ENCODE results near the gene SYNJ1. TPM values are rescaled to one million over a fixed set of nuclear protein-coding genes. Genes with fewer than 3 reads are reported as not detected.

SYNJ1 gene
- total and polyA plus RNA-seq, 9 donors, result 3.6 to 7.0 (median 5.4) TPM

GRCh38 chr21:32585042-32585710 lies 142.6 kb downstream of the SYNJ1 start, which contains the start of gene TCP10L:
TSS of gene TCP10L (minus strand) at chr21:32585523. CDS start at chr21:32584304, 1,219 bp downstream.
- Histone ChIP-seq H3K27ac (ENCODE audit: low read length) (no peak within 1 kb of the TSS), H3K27me3 (ENCODE audit: control insufficient read depth, insufficient read depth, low read length) (no peaks in the 10 kb centered on the region), H3K4me1 (ENCODE audit: control insufficient read depth, insufficient read depth, low read length) (no peaks in the 10 kb centered on the region), H3K4me3 (ENCODE audit: low read length) (no peak within 1 kb of the TSS), H3K36me3 (ENCODE audit: control insufficient read depth, insufficient read depth, low read length) (no peaks in the 10 kb centered on the region), H3K9me3 (replicated peaks; ENCODE audit: control insufficient read depth, low read depth, low read length) (no peaks in the 10 kb centered on the region)
- 77% methylated on average over 15 of the region's 17 CpGs for WGBS (ENCODE audit: insufficient coverage)
- no peak for DNase-seq

DNA sequence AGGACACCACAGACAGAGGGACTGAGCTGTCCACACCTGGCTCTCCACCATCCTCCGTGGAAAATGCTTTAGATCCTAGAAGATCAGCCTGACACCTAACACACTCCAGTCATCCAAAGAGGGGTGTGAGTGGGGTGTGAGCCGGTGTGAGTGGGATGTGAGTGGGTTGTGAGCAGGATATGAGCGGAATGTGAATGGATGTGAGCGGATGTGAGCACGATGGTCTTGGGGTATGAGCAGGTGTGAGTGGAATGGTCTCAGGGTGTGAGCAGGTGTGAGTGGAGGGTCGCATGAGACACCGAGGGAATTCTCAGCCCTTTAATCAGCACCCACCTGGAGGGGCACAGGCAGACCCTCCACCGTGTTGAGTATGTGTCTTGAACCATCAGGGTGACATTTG lies 143.3 kb downstream of the SYNJ1 start:
- DNase-seq, result no peak
- H3K4me3 ChIP-seq (ENCODE audit: low read length), result no peak overlapping the region
- H3K4me1 ChIP-seq (ENCODE audit: control insufficient read depth, insufficient read depth, low read length), result no peaks in the 10 kb centered on the region
- no peaks in the 10 kb centered on the region for H3K27me3 ChIP-seq (ENCODE audit: control insufficient read depth, insufficient read depth, low read length)
- H3K36me3 ChIP-seq (ENCODE audit: control insufficient read depth, insufficient read depth, low read length), result no peaks in the 10 kb centered on the region
- no peaks in the 10 kb centered on the region for H3K9me3 ChIP-seq (replicated peaks; ENCODE audit: control insufficient read depth, low read depth, low read length)
- H3K27ac ChIP-seq (ENCODE audit: low read length), result no peak overlapping the region
- WGBS (ENCODE audit: insufficient coverage), result 92% methylated on average over 4 of the region's 8 CpGs

GRCh38 chr21:32581732-32582131 lies 146.1 kb downstream of the SYNJ1 start:
- DNase-seq, result no peak
- Histone ChIP-seq H3K4me3 (ENCODE audit: low read length) (no peak overlapping the region), H3K27me3 (ENCODE audit: control insufficient read depth, insufficient read depth, low read length) (no peaks in the 10 kb centered on the region), H3K27ac (ENCODE audit: low read length) (no peak overlapping the region), H3K9me3 (replicated peaks; ENCODE audit: control insufficient read depth, low read depth, low read length) (no peaks in the 10 kb centered on the region), H3K4me1 (ENCODE audit: control insufficient read depth, insufficient read depth, low read length) (no peaks in the 10 kb centered on the region), H3K36me3 (ENCODE audit: control insufficient read depth, insufficient read depth, low read length) (no peaks in the 10 kb centered on the region)
- WGBS (ENCODE audit: insufficient coverage), result 72% methylated on average over 5 of the region's 13 CpGs

DNA sequence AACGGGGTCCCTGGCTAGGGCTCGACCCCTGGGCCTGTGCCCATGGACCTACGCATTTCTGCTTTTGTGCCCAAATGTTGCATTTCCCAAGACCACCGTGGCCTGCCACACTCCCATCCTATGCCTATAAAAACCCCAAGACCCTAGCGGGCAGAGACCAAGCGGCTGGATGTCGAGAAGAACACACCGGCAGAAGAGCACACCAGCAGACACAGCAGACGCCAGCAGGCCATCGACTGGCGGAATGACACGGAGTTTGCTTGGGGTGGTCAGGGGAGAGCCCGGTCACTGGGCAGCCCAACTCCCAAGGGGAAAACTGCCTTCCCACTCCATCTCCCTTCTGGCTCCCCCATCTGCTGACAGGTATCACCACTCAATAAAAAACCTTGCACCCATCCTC lies 146.9 kb downstream of the SYNJ1 start:
- 96% methylated on average over 10 of the region's 13 CpGs for WGBS (ENCODE audit: insufficient coverage)
- no peak for DNase-seq
- no peak overlapping the region for H3K4me3 ChIP-seq (ENCODE audit: low read length)
- no peaks in the 10 kb centered on the region for H3K9me3 ChIP-seq (replicated peaks; ENCODE audit: control insufficient read depth, low read depth, low read length)
- H3K36me3 ChIP-seq (ENCODE audit: control insufficient read depth, insufficient read depth, low read length), result no peaks in the 10 kb centered on the region
- H3K27me3 ChIP-seq (ENCODE audit: control insufficient read depth, insufficient read depth, low read length), result no peaks in the 10 kb centered on the region
- H3K4me1 ChIP-seq (ENCODE audit: control insufficient read depth, insufficient read depth, low read length), result no peaks in the 10 kb centered on the region
- no peak overlapping the region for H3K27ac ChIP-seq (ENCODE audit: low read length)

Other genes starting within 250 kb of the SYNJ1 start
- gene TCP10L, start 142.5 kb downstream of the SYNJ1 start, total RNA-seq, result 1.6 TPM
- gene TCP10L, start 142.5 kb downstream of the SYNJ1 start, polyA plus RNA-seq (ENCODE audit: insufficient read depth in 1 of 8, insufficient read length in 8 of 8, low replicate concordance in 1 of 8), result 1 to 10 TPM in 3 of 8 donors, under 1 TPM in 5; 0.74 to 1.3 (median 0.87) TPM
- gene CFAP298, start 115.6 kb downstream of the SYNJ1 start, total RNA-seq, result 26.0 TPM
- gene CFAP298, start 115.6 kb downstream of the SYNJ1 start, polyA plus RNA-seq (ENCODE audit: insufficient read depth in 1 of 8, insufficient read length in 8 of 8, low replicate concordance in 1 of 8), result 10 to 100 TPM; 29.0 to 34.8 (median 31.8) TPM
- gene PAXBP1, start 43.7 kb upstream of the SYNJ1 start, total RNA-seq, result 29.2 TPM
- gene PAXBP1, start 43.7 kb upstream of the SYNJ1 start, polyA plus RNA-seq (ENCODE audit: insufficient read depth in 1 of 8, insufficient read length in 8 of 8, low replicate concordance in 1 of 8), result 10 to 100 TPM; 23.1 to 41.0 (median 30.4) TPM